GM12874 (cell line): ENCODE results near the gene RHEX.

Experiments used
- CTCF ChIP-seq: IDR thresholded peaks from 2 replicates; pipeline ENCODE4 v1.5.1; 2011; ENCODE audit warnings: low read depth, mild to moderate bottlenecking, control low read depth, low read length, moderate library complexity; ENCODE audit not compliant: insufficient read depth

RHEX gene

GRCh38 chr1:206021626-206022365 is 31.2 kb upstream of the RHEX start:
- TF ChIP-seq CTCF = no peak

- TF ChIP-seq CTCF = no peak
Measured at GRCh38 chr1:206022766-206023165, 30.2 kb upstream of the RHEX start.

GRCh38 chr1:206023695-206024094 is 29.3 kb upstream of the RHEX start, which contains the start of gene CTSE:
CTSE (minus strand) TSS chr1:206023895; CDS start chr1:206023791, 104 bp downstream.
- TF ChIP-seq CTCF = no peak

GRCh38 chr1:206025283-206025820 is 27.6 kb upstream of the RHEX start:
- no peak for TF ChIP-seq CTCF

DNA sequence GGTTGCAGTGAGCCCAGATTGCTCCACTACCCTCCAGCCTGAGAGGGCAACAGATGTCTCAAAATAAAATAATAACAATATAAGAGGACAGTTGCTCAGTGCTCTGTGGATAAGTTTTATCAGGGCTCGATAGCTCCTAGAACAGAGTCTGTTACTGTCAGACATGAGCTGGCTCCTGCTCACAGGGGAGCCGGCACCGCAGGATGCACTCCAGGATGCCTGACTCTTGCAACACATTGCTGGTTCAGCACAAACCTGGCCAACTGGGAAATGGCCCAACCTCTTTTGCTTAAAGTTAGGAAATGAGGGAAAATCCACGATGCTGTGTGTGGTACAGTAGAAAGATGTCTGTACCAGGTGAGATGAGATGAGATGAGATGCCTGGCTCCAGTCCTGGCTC is 23.5 kb upstream of the RHEX start:
- TF ChIP-seq CTCF = no peak

GRCh38 chr1:206030191-206030590 is 22.8 kb upstream of the RHEX start:
- no peak for TF ChIP-seq CTCF

GRCh38 chr1:206030714-206031113 is 22.3 kb upstream of the RHEX start:
- TF ChIP-seq CTCF = peak; percentile 91
